ENCODE data around the gene PTPRD. TPM values are rescaled to one million over a fixed set of nuclear protein-coding genes. Genes with fewer than 3 reads are reported as not detected.

PTPRD gene
- total RNA-seq, 2 experiments from 2014 or later, result 0.03 TPM; not detected in 1

DNA sequence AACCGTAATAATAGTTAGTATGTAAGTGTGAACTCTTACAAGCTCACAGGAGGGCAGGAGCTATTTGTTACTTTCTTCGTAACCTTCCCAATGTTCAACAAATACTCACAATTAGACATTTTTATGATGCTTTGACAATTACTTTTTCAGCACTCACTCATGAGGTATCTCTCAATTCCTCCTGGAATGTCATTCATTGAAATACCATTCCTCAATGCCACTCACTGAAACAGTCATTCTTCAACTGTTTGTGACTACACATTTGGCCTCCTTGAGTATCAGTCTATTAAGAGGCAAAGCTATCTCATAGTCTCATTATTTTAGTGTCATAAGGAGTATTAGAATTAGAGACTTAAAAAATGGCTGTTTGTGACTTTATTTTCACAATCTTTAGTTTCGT lies 2079.1 kb downstream of the PTPRD start:
- H3K9me2 ChIP-seq (ENCODE audit: insufficient read depth, low read length), result no peaks in the 10 kb centered on the region
- TF ChIP-seq, protein P1, sequence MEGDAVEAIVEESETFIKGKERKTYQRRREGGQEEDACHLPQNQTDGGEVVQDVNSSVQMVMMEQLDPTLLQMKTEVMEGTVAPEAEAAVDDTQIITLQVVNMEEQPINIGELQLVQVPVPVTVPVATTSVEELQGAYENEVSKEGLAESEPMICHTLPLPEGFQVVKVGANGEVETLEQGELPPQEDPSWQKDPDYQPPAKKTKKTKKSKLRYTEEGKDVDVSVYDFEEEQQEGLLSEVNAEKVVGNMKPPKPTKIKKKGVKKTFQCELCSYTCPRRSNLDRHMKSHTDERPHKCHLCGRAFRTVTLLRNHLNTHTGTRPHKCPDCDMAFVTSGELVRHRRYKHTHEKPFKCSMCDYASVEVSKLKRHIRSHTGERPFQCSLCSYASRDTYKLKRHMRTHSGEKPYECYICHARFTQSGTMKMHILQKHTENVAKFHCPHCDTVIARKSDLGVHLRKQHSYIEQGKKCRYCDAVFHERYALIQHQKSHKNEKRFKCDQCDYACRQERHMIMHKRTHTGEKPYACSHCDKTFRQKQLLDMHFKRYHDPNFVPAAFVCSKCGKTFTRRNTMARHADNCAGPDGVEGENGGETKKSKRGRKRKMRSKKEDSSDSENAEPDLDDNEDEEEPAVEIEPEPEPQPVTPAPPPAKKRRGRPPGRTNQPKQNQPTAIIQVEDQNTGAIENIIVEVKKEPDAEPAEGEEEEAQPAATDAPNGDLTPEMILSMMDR (conservative IDR thresholded peaks at IDR 0.05; ENCODE audit: low read length), result no peak
- TF ChIP-seq EZH2phosphoT487 (IDR thresholded peaks at IDR 0.05; ENCODE audit: borderline replicate concordance, low read depth, low read length), result no peak
- intact Hi-C loops (cut with micrococcal nuclease; ENCODE audit: unreplicated experiment), result no loop called here
- no peaks in the 10 kb centered on the region for H3K36me3 ChIP-seq (ENCODE audit: insufficient read depth, low read length)
- BruUV-seq (replicated peaks), result no TSS peak
- H3K4me3 ChIP-seq (ENCODE audit: low read depth, low read length, poor library complexity, severe bottlenecking), result no peak overlapping the region
- ChIA-PET CTCF (ENCODE audit: unreplicated experiment) (no interaction called here), POLR2A (interaction anchor here (0.7 kb wide), 1 partner anchor 1734 kb away, joined by 3 read pairs; no protein-coding TSS in a partner anchor)
- H3K9me3 ChIP-seq (ENCODE audit: low read length), result no peaks in the 10 kb centered on the region
- H3K4me1 ChIP-seq (ENCODE audit: insufficient read depth, low read length, poor library complexity, severe bottlenecking), result no peaks in the 10 kb centered on the region
- no peak for DNase-seq (ENCODE audit: low spot score)
- no peaks in the 10 kb centered on the region for H3K79me2 ChIP-seq (ENCODE audit: insufficient read depth, low read depth, low read length)
- H3K4me2 ChIP-seq (ENCODE audit: low read length), result no peak overlapping the region
- no peak overlapping the region for H3K27ac ChIP-seq (ENCODE audit: low read depth, low read length, poor library complexity, severe bottlenecking)
- no peak overlapping the region for H2AFZ ChIP-seq (ENCODE audit: low read length)
- no peaks in the 10 kb centered on the region for H4K20me1 ChIP-seq (ENCODE audit: insufficient read depth, low read length)

DNA sequence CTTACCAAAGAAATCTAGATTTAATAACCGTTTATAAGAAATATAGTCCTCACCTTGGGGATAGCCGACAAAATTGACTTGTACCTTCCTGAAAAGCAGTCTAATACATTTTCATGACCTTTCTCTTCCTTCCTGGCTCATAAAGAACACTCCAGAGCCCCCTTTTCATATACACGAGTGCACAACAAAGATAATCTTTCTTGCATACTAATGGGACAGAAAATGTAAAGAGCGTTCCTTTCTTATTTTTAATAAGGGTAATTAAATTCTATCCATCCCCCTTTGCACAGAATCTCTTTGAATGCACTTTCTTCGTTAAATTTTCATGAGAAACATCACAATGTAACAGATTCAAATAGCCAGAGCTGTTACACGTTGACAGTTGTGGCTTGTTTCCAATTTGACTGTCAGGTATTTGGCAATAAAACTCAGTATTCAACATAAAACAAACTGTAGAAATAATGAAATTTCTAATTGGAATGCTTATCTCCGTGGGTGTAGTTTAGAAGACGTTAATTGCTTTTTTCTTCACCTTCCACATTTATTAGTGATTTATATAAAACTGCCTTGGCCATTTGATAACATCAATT lies 2080.9 kb downstream of the PTPRD start:
- Histone ChIP-seq H3K36me3 (ENCODE audit: insufficient read depth, low read length) (no peaks in the 10 kb centered on the region), H3K9me3 (ENCODE audit: low read length) (no peaks in the 10 kb centered on the region), H4K20me1 (ENCODE audit: insufficient read depth, low read length) (no peaks in the 10 kb centered on the region), H3K79me2 (ENCODE audit: insufficient read depth, low read depth, low read length) (no peaks in the 10 kb centered on the region), H3K9me2 (ENCODE audit: insufficient read depth, low read length) (no peaks in the 10 kb centered on the region), H3K4me3 (ENCODE audit: low read depth, low read length, poor library complexity, severe bottlenecking) (no peak overlapping the region), H2AFZ (ENCODE audit: low read length) (no peak overlapping the region), H3K4me2 (ENCODE audit: low read length) (no peak overlapping the region), H3K27ac (ENCODE audit: low read depth, low read length, poor library complexity, severe bottlenecking) (no peak overlapping the region), H3K4me1 (ENCODE audit: insufficient read depth, low read length, poor library complexity, severe bottlenecking) (no peaks in the 10 kb centered on the region)
- ChIA-PET CTCF (ENCODE audit: unreplicated experiment) (no interaction called here), POLR2A (interaction anchor here (0.6 kb wide), 1 partner anchor 22 kb away, joined by 3 read pairs; no protein-coding TSS in a partner anchor)
- no TSS peak for BruUV-seq (replicated peaks)
- DNase-seq (ENCODE audit: low spot score), result no peak
- intact Hi-C loops (cut with micrococcal nuclease; ENCODE audit: unreplicated experiment), result no loop called here
- TF ChIP-seq, protein P1 (conservative IDR thresholded peaks at IDR 0.05; ENCODE audit: low read length), result no peak
- no peak for TF ChIP-seq EZH2phosphoT487 (IDR thresholded peaks at IDR 0.05; ENCODE audit: borderline replicate concordance, low read depth, low read length)

DNA sequence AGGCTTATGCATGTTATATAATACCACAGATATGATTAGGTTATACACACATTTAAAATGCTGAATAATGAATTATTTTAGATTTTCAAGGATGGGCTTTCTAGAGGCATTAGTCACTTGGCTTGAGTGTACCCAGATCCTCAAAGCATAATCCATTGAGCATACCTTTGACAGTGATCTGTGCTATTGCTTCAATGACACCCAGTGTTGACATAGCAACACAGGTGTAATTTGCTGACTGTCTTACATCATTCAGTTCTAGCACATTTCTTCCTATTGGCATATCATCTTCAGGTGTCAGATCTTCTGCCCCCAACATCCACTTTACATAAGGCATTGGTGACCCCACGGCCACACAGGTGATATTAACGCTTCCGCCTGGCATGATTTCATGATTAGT lies 2091.7 kb downstream of the PTPRD start:
- no peaks in the 10 kb centered on the region for H3K9me2 ChIP-seq (ENCODE audit: insufficient read depth, low read length)
- no peak overlapping the region for H2AFZ ChIP-seq (ENCODE audit: low read length)
- H3K79me2 ChIP-seq (ENCODE audit: insufficient read depth, low read depth, low read length), result no peaks in the 10 kb centered on the region
- CTCF ChIA-PET (ENCODE audit: unreplicated experiment), result no interaction called here
- DNase-seq (ENCODE audit: low spot score), result no peak
- no peaks in the 10 kb centered on the region for H3K9me3 ChIP-seq (ENCODE audit: low read length)
- no peaks in the 10 kb centered on the region for H3K36me3 ChIP-seq (ENCODE audit: insufficient read depth, low read length)
- no peaks in the 10 kb centered on the region for H3K4me1 ChIP-seq (ENCODE audit: insufficient read depth, low read length, poor library complexity, severe bottlenecking)
- no peak overlapping the region for H3K27ac ChIP-seq (ENCODE audit: low read depth, low read length, poor library complexity, severe bottlenecking)
- TF ChIP-seq, protein P1 (conservative IDR thresholded peaks at IDR 0.05; ENCODE audit: low read length), result no peak
- TF ChIP-seq EZH2phosphoT487 (IDR thresholded peaks at IDR 0.05; ENCODE audit: borderline replicate concordance, low read depth, low read length), result no peak
- no peaks in the 10 kb centered on the region for H4K20me1 ChIP-seq (ENCODE audit: insufficient read depth, low read length)
- BruUV-seq (replicated peaks), result no TSS peak
- POLR2A ChIA-PET, result no interaction called here
- H3K4me3 ChIP-seq (ENCODE audit: low read depth, low read length, poor library complexity, severe bottlenecking), result no peak overlapping the region
- intact Hi-C loops (cut with micrococcal nuclease; ENCODE audit: unreplicated experiment), result no loop called here
- H3K4me2 ChIP-seq (ENCODE audit: low read length), result no peak overlapping the region

Data from OCI-LY7 (cell line).